ENCODE data around the gene IDH1. TPM values are rescaled to one million over a fixed set of nuclear protein-coding genes. Genes with fewer than 3 reads are reported as not detected.

The IDH1 gene
- polyA plus RNA-seq (2011; rRNA removed) = 272 and 346 TPM in 2 replicates
- polyA plus RNA-seq (2012; cell fraction: cytosol; rRNA removed) = 70.4 and 70.8 TPM in 2 replicates
- 54.0 and 77.2 TPM in 2 replicates for polyA plus RNA-seq (2012; cell fraction: nucleus; rRNA removed)
- polyA plus RNA-seq (2017; fragmentation: RNase III; extraction: RNeasy Plus Mini Kit Qiagen cat#74134 plus additional on column Dnase treatment) = 137 to 180 TPM (median 173 TPM) in 3 replicates
- polyA minus RNA-seq (2011; rRNA and poly(A)+ RNA removed) = 105 and 120 TPM in 2 replicates

DNA sequence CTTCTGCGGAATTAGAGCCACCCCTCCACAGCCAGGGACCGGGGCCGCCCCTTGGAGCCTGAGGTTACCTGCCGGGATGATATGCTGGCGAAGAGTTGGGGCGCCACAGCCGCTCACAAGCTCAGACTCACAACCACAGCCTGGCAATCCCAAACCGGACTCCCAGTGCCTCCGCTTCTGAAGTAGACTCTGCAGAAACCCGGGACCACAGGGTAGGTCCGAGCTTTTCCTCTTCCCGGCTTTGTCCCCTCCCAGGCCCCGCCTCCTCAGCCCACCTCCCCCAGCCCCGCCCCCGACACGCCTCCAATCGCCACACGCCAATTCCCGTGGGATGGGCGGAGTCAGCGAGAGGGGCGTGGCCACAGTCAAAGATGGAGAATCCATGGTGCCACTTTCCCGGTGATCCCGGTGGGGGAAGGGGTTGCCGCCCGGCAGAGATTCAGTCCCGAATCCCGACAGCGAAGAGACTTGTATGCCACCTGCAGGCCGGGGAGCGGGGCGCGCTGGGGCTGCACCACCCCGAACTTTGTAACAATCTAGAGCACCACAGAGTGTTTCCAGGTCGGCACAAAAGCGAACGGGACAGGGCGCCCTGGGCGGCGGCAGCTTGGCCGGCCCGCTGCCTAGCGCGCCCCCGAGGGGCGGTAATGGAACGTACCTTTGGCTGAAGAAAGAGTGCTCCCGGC, at the start of gene IDH1:
Gene IDH1, minus strand, starts transcription at position 201 of the 686 bp plus-strand sequence. CDS start 3,520 bp downstream, outside the sequence.
- ATAC-seq (peak; percentile 88), DNase-seq (ENCODE audit: low read depth in 1 of 2, low spot score in 1 of 2) (peak; percentile 85 to 95), FAIRE-seq (no peak)
- Histone ChIP-seq H3K4me3 (peak within 1 kb of the TSS; percentile 96), H3K4me1 (peaks cover 37% of the 10 kb centered on the region), H3K27ac (peak within 1 kb of the TSS; percentile 86 to 90), H3K4me2 (peak within 1 kb of the TSS; percentile 83), H3K9me3 (no peaks in the 10 kb centered on the region)
- ChIA-PET CTCF (interaction anchor here (0.6 to 5.1 kb wide), 20 partner anchors 10 to 509 kb away, joined by 3 to 64 read pairs (median 4); partner anchors contain the start of gene PIKFYVE), POLR2A (interaction anchor here (0.6 to 2.5 kb wide), 11 partner anchors 10 to 1084 kb away, joined by 3 to 50 read pairs (median 5); partner anchors contain the start of genes FZD5 and PIKFYVE)
- TF ChIP-seq SMC3 (IDR thresholded peaks at IDR 0.05) = peak; percentile 54
- TF ChIP-seq, protein P1, sequence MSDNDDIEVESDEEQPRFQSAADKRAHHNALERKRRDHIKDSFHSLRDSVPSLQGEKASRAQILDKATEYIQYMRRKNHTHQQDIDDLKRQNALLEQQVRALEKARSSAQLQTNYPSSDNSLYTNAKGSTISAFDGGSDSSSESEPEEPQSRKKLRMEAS (IDR thresholded peaks at IDR 0.05) = 0 out of 2 replicates have a peak, but pooled peaks have one; percentile 21
- 0 out of 2 replicates have a peak, but pooled peaks have one; percentile 2 for TF ChIP-seq HDAC2 (IDR thresholded peaks at IDR 0.05)
- no peak for TF ChIP-seq FOSB (CRISPR knock-in tag; IDR thresholded peaks at IDR 0.05)
- peak; percentile 21 for TF ChIP-seq CHD2 (IDR thresholded peaks at IDR 0.05; ENCODE audit: low read length, partially characterized antibody)
- TF ChIP-seq JUN (IDR thresholded peaks at IDR 0.05) = peak in 1 of 2 experiments; percentile 68; a peak in 2 of 5 replicates
- TF ChIP-seq, protein P2, sequence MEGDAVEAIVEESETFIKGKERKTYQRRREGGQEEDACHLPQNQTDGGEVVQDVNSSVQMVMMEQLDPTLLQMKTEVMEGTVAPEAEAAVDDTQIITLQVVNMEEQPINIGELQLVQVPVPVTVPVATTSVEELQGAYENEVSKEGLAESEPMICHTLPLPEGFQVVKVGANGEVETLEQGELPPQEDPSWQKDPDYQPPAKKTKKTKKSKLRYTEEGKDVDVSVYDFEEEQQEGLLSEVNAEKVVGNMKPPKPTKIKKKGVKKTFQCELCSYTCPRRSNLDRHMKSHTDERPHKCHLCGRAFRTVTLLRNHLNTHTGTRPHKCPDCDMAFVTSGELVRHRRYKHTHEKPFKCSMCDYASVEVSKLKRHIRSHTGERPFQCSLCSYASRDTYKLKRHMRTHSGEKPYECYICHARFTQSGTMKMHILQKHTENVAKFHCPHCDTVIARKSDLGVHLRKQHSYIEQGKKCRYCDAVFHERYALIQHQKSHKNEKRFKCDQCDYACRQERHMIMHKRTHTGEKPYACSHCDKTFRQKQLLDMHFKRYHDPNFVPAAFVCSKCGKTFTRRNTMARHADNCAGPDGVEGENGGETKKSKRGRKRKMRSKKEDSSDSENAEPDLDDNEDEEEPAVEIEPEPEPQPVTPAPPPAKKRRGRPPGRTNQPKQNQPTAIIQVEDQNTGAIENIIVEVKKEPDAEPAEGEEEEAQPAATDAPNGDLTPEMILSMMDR (IDR thresholded peaks at IDR 0.05) = peak; percentile 69
- TF ChIP-seq, protein P3, sequence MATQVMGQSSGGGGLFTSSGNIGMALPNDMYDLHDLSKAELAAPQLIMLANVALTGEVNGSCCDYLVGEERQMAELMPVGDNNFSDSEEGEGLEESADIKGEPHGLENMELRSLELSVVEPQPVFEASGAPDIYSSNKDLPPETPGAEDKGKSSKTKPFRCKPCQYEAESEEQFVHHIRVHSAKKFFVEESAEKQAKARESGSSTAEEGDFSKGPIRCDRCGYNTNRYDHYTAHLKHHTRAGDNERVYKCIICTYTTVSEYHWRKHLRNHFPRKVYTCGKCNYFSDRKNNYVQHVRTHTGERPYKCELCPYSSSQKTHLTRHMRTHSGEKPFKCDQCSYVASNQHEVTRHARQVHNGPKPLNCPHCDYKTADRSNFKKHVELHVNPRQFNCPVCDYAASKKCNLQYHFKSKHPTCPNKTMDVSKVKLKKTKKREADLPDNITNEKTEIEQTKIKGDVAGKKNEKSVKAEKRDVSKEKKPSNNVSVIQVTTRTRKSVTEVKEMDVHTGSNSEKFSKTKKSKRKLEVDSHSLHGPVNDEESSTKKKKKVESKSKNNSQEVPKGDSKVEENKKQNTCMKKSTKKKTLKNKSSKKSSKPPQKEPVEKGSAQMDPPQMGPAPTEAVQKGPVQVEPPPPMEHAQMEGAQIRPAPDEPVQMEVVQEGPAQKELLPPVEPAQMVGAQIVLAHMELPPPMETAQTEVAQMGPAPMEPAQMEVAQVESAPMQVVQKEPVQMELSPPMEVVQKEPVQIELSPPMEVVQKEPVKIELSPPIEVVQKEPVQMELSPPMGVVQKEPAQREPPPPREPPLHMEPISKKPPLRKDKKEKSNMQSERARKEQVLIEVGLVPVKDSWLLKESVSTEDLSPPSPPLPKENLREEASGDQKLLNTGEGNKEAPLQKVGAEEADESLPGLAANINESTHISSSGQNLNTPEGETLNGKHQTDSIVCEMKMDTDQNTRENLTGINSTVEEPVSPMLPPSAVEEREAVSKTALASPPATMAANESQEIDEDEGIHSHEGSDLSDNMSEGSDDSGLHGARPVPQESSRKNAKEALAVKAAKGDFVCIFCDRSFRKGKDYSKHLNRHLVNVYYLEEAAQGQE (IDR thresholded peaks at IDR 0.05) = no peak
- TF ChIP-seq, protein P4, sequence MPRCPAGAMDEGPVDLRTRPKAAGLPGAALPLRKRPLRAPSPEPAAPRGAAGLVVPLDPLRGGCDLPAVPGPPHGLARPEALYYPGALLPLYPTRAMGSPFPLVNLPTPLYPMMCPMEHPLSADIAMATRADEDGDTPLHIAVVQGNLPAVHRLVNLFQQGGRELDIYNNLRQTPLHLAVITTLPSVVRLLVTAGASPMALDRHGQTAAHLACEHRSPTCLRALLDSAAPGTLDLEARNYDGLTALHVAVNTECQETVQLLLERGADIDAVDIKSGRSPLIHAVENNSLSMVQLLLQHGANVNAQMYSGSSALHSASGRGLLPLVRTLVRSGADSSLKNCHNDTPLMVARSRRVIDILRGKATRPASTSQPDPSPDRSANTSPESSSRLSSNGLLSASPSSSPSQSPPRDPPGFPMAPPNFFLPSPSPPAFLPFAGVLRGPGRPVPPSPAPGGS (IDR thresholded peaks at IDR 0.05) = peak; percentile 60; the same call in 2 of the 3 replicates
- peak; percentile 38 to 64; a peak in 4 of 5 replicates for TF ChIP-seq RAD21 (conservative IDR thresholded peaks at IDR 0.05 in 1 of 2, IDR thresholded peaks at IDR 0.05 in 1 of 2)
- TF ChIP-seq POLR2A (IDR thresholded peaks at IDR 0.05; ENCODE audit: low read length) = peak; percentile 80
- no peak for TF ChIP-seq CBX2 (IDR thresholded peaks at IDR 0.05; ENCODE audit: borderline replicate concordance, low read depth)
- 3% methylated on average over 24 of the region's 48 CpGs for whole genome bisulfite sequencing (ENCODE audit: missing lambda C conversion rate)

DNA sequence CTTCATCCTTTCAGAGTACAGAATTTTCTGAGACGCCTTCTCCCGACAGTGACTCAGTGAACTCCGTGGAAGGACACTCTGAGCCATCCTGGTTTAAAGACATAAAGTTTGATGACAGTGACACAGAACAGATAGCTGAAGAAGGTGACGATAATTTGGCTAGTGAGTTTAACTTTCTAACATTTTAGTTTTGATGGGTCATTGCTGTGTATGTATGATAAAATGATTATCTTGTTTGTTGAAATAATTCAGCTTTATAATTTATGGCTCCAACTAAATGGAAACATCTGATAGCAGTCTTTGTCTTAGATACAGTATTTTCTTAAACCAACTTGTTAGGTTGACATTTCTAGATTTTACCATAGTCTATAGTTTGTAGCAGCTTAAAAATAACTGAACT, 49.3 kb upstream of the IDH1 start:
- Histone ChIP-seq H3K4me2 (no peak overlapping the region), H3K4me1 (no peaks in the 10 kb centered on the region), H3K9me3 (no peaks in the 10 kb centered on the region), H3K4me3 (no peak overlapping the region), H3K27ac (no peak overlapping the region)
- 92% methylated on average over 4 of the region's 4 CpGs for WGBS (ENCODE audit: missing lambda C conversion rate)
- POLR2A ChIA-PET = no interaction called here
- TF ChIP-seq, protein P5, sequence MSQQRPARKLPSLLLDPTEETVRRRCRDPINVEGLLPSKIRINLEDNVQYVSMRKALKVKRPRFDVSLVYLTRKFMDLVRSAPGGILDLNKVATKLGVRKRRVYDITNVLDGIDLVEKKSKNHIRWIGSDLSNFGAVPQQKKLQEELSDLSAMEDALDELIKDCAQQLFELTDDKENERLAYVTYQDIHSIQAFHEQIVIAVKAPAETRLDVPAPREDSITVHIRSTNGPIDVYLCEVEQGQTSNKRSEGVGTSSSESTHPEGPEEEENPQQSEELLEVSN (IDR thresholded peaks at IDR 0.05; ENCODE audit: borderline replicate concordance, low read depth) = no peak
- TF ChIP-seq MAZ (IDR thresholded peaks at IDR 0.05; ENCODE audit: borderline replicate concordance, low read depth, low read length) = no peak
- TF ChIP-seq GATA3 (IDR thresholded peaks at IDR 0.05; ENCODE audit: borderline replicate concordance) = no peak
- no peak for TF ChIP-seq SMC3 (IDR thresholded peaks at IDR 0.05)
- TF ChIP-seq RNF2 (IDR thresholded peaks at IDR 0.05; ENCODE audit: borderline replicate concordance, low read depth) = no peak
- no peak for TF ChIP-seq HOXB13 (CRISPR knock-in tag; IDR thresholded peaks at IDR 0.05; ENCODE audit: low read depth)
- TF ChIP-seq, protein P6, sequence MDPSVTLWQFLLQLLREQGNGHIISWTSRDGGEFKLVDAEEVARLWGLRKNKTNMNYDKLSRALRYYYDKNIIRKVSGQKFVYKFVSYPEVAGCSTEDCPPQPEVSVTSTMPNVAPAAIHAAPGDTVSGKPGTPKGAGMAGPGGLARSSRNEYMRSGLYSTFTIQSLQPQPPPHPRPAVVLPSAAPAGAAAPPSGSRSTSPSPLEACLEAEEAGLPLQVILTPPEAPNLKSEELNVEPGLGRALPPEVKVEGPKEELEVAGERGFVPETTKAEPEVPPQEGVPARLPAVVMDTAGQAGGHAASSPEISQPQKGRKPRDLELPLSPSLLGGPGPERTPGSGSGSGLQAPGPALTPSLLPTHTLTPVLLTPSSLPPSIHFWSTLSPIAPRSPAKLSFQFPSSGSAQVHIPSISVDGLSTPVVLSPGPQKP (IDR thresholded peaks at IDR 0.05; ENCODE audit: low read depth, low read length) = no peak
- TF ChIP-seq SREBF2 (IDR thresholded peaks at IDR 0.05) = no peak
- FAIRE-seq (no peak), ATAC-seq (no peak), DNase-seq (ENCODE audit: low read depth in 1 of 2, low spot score in 1 of 2) (no peak)
- CTCF ChIA-PET = no interaction called here
